GM12878 (cell line): ENCODE measurements around the gene EIF6. TPM values are rescaled to one million over a fixed set of nuclear protein-coding genes. Genes with fewer than 3 reads are reported as not detected.

Source experiments
- ATAC-seq: fragments of 200-7000 bp; cut with Tn5 transposase; 3 replicates; pipeline ENCODE4 v1.9.1; 2020; ENCODE audit warnings: mild to moderate bottlenecking, moderate library complexity
- BruUV-seq: library from RNA; stranded (reverse); fragments of 400-500 nt; replicated peaks from 2 replicates; lab custom pipeline; 2021; lab: Mats Ljungman, UMichigan
- CTCF ChIA-PET: fragments of 300-600 bp; sonication (Branson Sonifier 250); formaldehyde crosslinking; extraction: SDS; loops from one replicate; lab custom pipeline; 2021; ENCODE audit warnings: inconsistent platforms; lab: Yijun Ruan, JAX
- POLR2A ChIA-PET: fragments of 350-600 bp; formaldehyde crosslinking; extraction: SDS; loops from one replicate; lab custom pipeline; 2021; ENCODE audit warnings: inconsistent platforms; lab: Charles Lee
- RAD21 ChIA-PET: fragments of 300-600 bp; sonication (Branson Sonifier 250); formaldehyde crosslinking; loops from one replicate; lab custom pipeline; 2023; ENCODE audit warnings: antibody characterized with exemption; ENCODE audit not compliant: unreplicated experiment; lab: Charles Lee
- SMC1A ChIA-PET: fragments of 300-600 bp; sonication (Branson Sonifier 250); formaldehyde crosslinking; loops from one replicate; lab custom pipeline; 2023; ENCODE audit not compliant: unreplicated experiment, uncharacterized antibody; lab: Charles Lee
- DNase-seq: peaks from one replicate; pipeline ENCODE4 v3.0.0-alpha.2; 2011; ENCODE audit warnings: low read depth, low spot score
- FAIRE-seq: peaks from 3 replicates; lab custom pipeline; 2011; peaks lifted over from hg19 to GRCh38; lab: Jason Lieb, UNC
- H2AFZ ChIP-seq: 2 replicates; pipeline ENCODE4 v1.6.0; 2011; ENCODE audit warnings: low read depth, low read length, control low read depth; ENCODE audit not compliant: control insufficient read depth
- H3K27ac ChIP-seq: 2 replicates; pipeline ENCODE4 v1.5.1; 2011; ENCODE audit warnings: control low read depth; ENCODE audit not compliant: control insufficient read depth, insufficient read depth
- H3K27me3 ChIP-seq, 2 experiments: replicated peaks in 1 of 2; 2 replicates each; pipeline versions ENCODE4 v1.6.0 to v1.6.1; 2011; ENCODE audit warnings: low read length in 1 of 2; ENCODE audit not compliant: control insufficient read depth in 2 of 2, insufficient read depth in 2 of 2
- H3K36me3 ChIP-seq, 2 experiments: 2 replicates each; pipeline ENCODE4 v1.5.1; 2011; ENCODE audit warnings: low read length in 1 of 2; ENCODE audit not compliant: control insufficient read depth in 2 of 2, insufficient read depth in 2 of 2
- H3K4me1 ChIP-seq: 2 replicates; pipeline ENCODE4 v1.6.1; 2011; ENCODE audit warnings: mild to moderate bottlenecking, low read length, moderate library complexity, mixed read lengths; ENCODE audit not compliant: control insufficient read depth, insufficient read depth
- H3K4me2 ChIP-seq: 2 replicates; pipeline ENCODE4 v1.6.0; 2011; ENCODE audit warnings: control low read depth; ENCODE audit not compliant: control insufficient read depth, insufficient read depth
- H3K4me3 ChIP-seq: fragments of 200-600 bp; sonication (generic); 2 replicates; pipeline ENCODE4 v1.5.1; 2016
- H3K79me2 ChIP-seq: 2 replicates; pipeline ENCODE4 v1.6.0; 2011; ENCODE audit warnings: low read length; ENCODE audit not compliant: control insufficient read depth, insufficient read depth
- H3K9ac ChIP-seq: 2 replicates; pipeline ENCODE4 v1.8.0; 2011; ENCODE audit warnings: low read length, control low read depth, mixed read lengths; ENCODE audit not compliant: control insufficient read depth, insufficient read depth
- H3K9me3 ChIP-seq: replicated peaks from 3 replicates; pipeline ENCODE4 v1.5.1; 2011; ENCODE audit warnings: mild to moderate bottlenecking, low read length; ENCODE audit not compliant: control insufficient read depth, insufficient read depth
- H4K20me1 ChIP-seq: 2 replicates; pipeline ENCODE4 v1.6.0; 2011; ENCODE audit not compliant: control insufficient read depth, insufficient read depth
- BHLHE40 ChIP-seq, 2 experiments: fragments of 450-650 bp in 1 of 2; IDR thresholded peaks; 2 replicates each; pipeline ENCODE4 v1.6.1; 2011 to 2017; ENCODE audit warnings: low read depth in 2 of 2, borderline replicate concordance in 1 of 2, improper control_type of control experiment in 1 of 2, low read length in 1 of 2, mild to moderate bottlenecking in 1 of 2
- CTCF ChIP-seq, 3 experiments: IDR thresholded peaks in 2 of 3; conservative IDR thresholded peaks in 1 of 3; 2 replicates each; pipeline ENCODE4 v1.5.1; 2011; ENCODE audit warnings: low read depth in 3 of 3, low read length in 3 of 3, mild to moderate bottlenecking in 3 of 3, control low read depth in 2 of 3, moderate library complexity in 2 of 3, inconsistent platforms in 1 of 3, mixed read lengths in 1 of 3; ENCODE audit not compliant: control insufficient read depth in 2 of 3, insufficient read depth in 1 of 3; ENCODE audit errors: extremely low read depth in 1 of 3
- PAX5 ChIP-seq: IDR thresholded peaks from 2 replicates; pipeline ENCODE4 v1.6.1; 2011; ENCODE audit warnings: low read depth, low read length, borderline replicate concordance
- POU2F2 ChIP-seq: IDR thresholded peaks from 3 replicates; pipeline ENCODE4 v1.6.1; 2011; ENCODE audit warnings: low read depth, mild to moderate bottlenecking, low read length, borderline replicate concordance
- PRDM15 ChIP-seq: fragments of 450-650 bp; formaldehyde crosslinking; IDR thresholded peaks from 2 replicates; pipeline ENCODE4 v1.4.0; 2020; ENCODE audit warnings: mild to moderate bottlenecking, moderate library complexity
- RAD21 ChIP-seq: IDR thresholded peaks from 2 replicates; pipeline ENCODE4 v1.6.1; 2011; ENCODE audit warnings: mild to moderate bottlenecking, low read depth, low read length, moderate library complexity; ENCODE audit not compliant: insufficient read depth
- USF2 ChIP-seq: IDR thresholded peaks from 2 replicates; pipeline ENCODE4 v1.6.1; 2011; ENCODE audit warnings: low read depth, low read length, improper control_type of control experiment, borderline replicate concordance
- ZNF274 ChIP-seq: IDR thresholded peaks from one replicate; pipeline ENCODE4 v1.8.0; 2011; ENCODE audit not compliant: insufficient read length, insufficient read depth
- ZNF687 ChIP-seq: fragments of 450-650 bp; IDR thresholded peaks from 2 replicates; pipeline ENCODE4 v1.6.1; 2017; ENCODE audit warnings: mild to moderate bottlenecking, moderate library complexity
- ZSCAN29 ChIP-seq: fragments of 450-650 bp; IDR thresholded peaks from 2 replicates; pipeline ENCODE4 v1.6.1; 2017; ENCODE audit warnings: mild to moderate bottlenecking, moderate library complexity
- WGBS: methylation state at CpG from one replicate; pipeline ENCODE4 v1.1.6; 2016; ENCODE audit warnings: low lambda C conversion rate; ENCODE audit not compliant: insufficient replicate concordance, insufficient coverage; ENCODE audit errors: missing lambda C conversion rate; 5-methylcytosine and 5-hydroxymethylcytosine counted together
- in situ Hi-C: fragments of 300-500 bp; cut with MboI; formaldehyde crosslinking; loops from 9 replicates; pipeline ENCODE4 v1.14.3; 2018; ENCODE audit warnings: mixed read lengths
- intact Hi-C: fragments of 100-400 bp; cut with micrococcal nuclease; formaldehyde crosslinking; loops from one replicate; pipeline ENCODE4 v1.14.2; 2022; ENCODE audit not compliant: unreplicated experiment
- polyA plus RNA-seq, 11 experiments: library from polyadenylated mRNA; depleted of rRNA in 4 of 11; unstranded in 6 of 11; stranded (reverse) in 5 of 11; fragments of >200 nt; fragmentation: Nextera tagmentation in 4 of 11; fragmentation: Illumina TruSeq in 1 of 11; extraction: Ambion mirVana in 4 of 11; extraction: Trizol in 1 of 11; gene quantifications; 1 replicate in 1 of 11; 2 replicates in 10 of 11; pipeline versions ENCODE4 v1.2.1 to v1.2.3, GENCODE V29; 2011 to 2016; ENCODE audit warnings: inconsistent platforms in 2 of 11, missing spikeins in 2 of 11, low read depth in 1 of 11
- total RNA-seq, 4 experiments: library from RNA; depleted of rRNA in 3 of 4; stranded (reverse); fragments of >200 nt in 3 of 4; fragmentation: Illumina TruSeq in 1 of 4; extraction: Trizol in 1 of 4; gene quantifications; 2 replicates each; pipeline versions ENCODE4 v1.2.1 to v1.2.3, GENCODE V29; 2013 to 2021

The EIF6 gene
- total and polyA plus RNA-seq, 10 of the 15 experiments (the other 5 are each of a cell fraction or from before 2014, with no cell fraction given) = 127 to 607 (median 197) TPM

GRCh38 chr20:35329435-35330139, 45.0 kb upstream of the EIF6 start:
- intact Hi-C loops (loop anchor here (1.0 kb wide), 2 partner anchors 25 to 184 kb away; no protein-coding TSS in a partner anchor), in situ Hi-C loops (no loop called here)
- no peaks in the 10 kb centered on the region for H4K20me1 ChIP-seq
- FAIRE-seq (no peak), DNase-seq (no peak), ATAC-seq (peak; percentile 94)
- no TSS peak for BruUV-seq
- no peaks in the 10 kb centered on the region for H3K4me1 ChIP-seq
- WGBS = 93% methylated on average over 4 of the region's 4 CpGs
- ChIA-PET RAD21 (interaction anchor here (1.0 to 1.7 kb wide), 3 partner anchors 24 to 117 kb away, joined by 4 to 6 read pairs (median 5); no protein-coding TSS in a partner anchor), POLR2A (interaction anchor here (1.4 kb wide), 1 partner anchor 26 kb away, joined by 3 read pairs; no protein-coding TSS in a partner anchor), CTCF (interaction anchor here (0.5 to 4.4 kb wide), 19 partner anchors 9 to 496 kb away, joined by 3 to 57 read pairs (median 4); partner anchors contain the start of gene EDEM2), SMC1A (interaction anchor here (0.7 to 1.7 kb wide), 3 partner anchors 24 to 29 kb away, joined by 3 to 7 read pairs (median 7); no protein-coding TSS in a partner anchor)
- no peaks in the 10 kb centered on the region for H3K27me3 ChIP-seq
- no peak overlapping the region for H2AFZ ChIP-seq
- H3K9ac ChIP-seq = no peak overlapping the region
- no peak overlapping the region for H3K4me3 ChIP-seq
- no peaks in the 10 kb centered on the region for H3K79me2 ChIP-seq
- no peak overlapping the region for H3K27ac ChIP-seq
- H3K9me3 ChIP-seq = no peaks in the 10 kb centered on the region
- H3K4me2 ChIP-seq = no peak overlapping the region
- peaks cover 0 to 7% of the 10 kb centered on the region in 2 experiments; a peak in 2 of 4 replicates for H3K36me3 ChIP-seq
- TF ChIP-seq PAX5 (no peak), POU2F2 (no peak), USF2 (no peak), BHLHE40 (IDR thresholded peaks at IDR 0.05; ENCODE audit: borderline replicate concordance in 1 of 2, low read depth in 2 of 2, low read length in 1 of 2) (no peak), CTCF (IDR thresholded peaks at IDR 0.05 in 2 of 3, conservative IDR thresholded peaks at IDR 0.05 in 1 of 3; ENCODE audit: control insufficient read depth in 2 of 3, extremely low read depth in 1 of 3, insufficient read depth in 1 of 3, low read depth in 3 of 3, low read length in 3 of 3) (peak; percentile 51 to 66 (median 64)), PRDM15 (CRISPR knock-in tag) (no peak), RAD21 (peak; percentile 43; the same call in 1 of the 2 replicates), ZNF274 (no peak), ZNF687 (no peak), ZSCAN29 (no peak)
